GM21423 (cell line): Measurements from ENCODE around the gene SLC35F1.

ENCODE experiments used
- ATAC-seq: cut with Tn5 transposase; IDR thresholded peaks from one replicate; pipeline ENCODE4 v1.9.1; 2021; ENCODE audit warnings: mild to moderate bottlenecking, moderate library complexity; ENCODE audit not compliant: unreplicated experiment

Gene SLC35F1

DNA sequence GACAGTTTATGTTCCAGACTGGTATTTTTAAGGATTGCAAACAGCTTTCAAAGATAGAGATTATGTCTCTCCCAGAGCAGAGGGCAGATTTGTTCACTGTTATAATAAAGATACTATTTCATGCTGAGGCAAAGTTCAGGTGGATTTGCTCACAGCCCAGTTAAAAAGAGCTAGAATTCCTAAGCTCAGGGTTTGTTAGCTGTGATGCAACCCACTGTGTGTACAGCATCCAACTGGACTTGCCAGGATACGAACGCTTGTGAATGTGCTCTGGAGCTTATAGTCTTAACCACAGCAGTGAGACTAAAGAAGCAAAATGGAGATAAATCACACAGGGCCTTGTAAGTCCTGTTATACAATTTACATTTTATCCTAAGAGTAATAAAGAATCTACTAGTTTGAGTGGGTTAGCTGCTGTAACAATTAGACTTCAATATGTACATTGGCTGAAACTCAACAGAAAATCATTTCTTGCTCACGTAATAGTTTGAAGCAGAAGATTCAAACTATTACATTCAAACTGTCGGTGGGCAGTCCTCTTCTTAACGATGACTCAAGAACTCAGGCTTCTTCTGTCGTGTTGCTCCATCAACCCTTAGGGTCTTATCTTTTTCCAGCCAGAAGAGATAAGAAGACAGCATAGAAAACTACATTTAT is 437.1 kb downstream of the SLC35F1 start:
- ATAC-seq: no peak

DNA sequence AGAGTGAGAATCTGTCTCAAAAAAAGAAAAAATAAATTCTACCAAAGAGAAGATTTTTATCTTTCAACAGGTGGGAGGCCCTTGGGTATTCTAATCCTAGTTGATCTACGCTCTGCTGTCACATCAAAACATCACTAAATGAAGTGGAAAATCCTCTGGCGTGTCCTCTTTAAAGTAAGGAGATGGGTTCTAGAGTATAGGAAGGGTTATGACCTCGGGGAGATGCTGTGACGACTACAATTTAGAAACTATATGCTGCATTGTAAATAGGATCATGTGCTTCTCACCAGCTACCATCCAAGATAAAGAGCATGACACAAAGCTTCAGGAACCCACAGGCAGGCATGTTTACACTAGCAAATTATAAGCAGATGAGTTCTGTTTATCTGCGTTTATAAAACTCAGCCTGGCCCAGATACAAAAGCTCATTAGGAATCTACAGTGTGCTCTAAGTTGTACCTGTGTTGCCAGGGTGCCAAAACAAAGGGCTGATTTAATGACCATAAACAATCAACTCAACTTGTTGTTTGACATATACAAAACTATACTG is 443.9 kb downstream of the SLC35F1 start:
- ATAC-seq: no peak

DNA sequence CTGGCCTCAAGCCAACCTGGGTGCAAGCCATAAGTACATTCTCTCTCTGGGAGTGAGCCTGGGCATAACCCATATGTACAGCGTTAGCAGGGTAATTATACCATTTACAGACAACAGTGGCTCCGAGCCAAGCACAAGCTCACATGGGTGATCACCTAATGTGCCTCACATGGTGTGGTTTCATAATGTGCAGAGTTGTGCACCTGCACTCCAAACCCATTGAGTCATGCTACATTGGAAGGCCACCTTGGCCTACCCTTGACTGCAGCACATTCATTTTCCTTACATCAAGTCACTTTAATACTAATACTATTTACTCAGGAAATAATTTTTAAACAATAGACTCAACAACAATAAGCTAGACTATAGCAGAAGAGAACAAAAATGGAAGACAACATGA is 446.5 kb downstream of the SLC35F1 start:
- no peak for ATAC-seq

DNA sequence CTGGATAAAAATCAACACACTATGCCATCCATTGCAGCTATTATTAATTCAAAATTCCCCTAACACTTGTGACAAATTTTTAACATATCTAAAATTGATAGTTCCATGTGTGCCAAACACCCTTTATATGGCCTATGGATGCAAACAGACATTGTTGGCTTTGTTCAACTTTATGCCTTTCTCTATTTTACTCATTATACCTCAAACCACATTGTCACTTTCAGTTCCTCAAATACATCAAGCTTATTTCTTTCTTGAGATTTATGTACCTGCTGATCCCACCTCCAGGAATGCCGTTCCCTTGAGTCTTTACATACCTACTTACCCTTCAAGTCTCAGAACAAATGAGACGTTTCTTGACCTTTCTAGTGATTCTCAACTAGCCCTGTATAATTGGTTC is 447.6 kb downstream of the SLC35F1 start:
- ATAC-seq: peak; percentile 98

DNA sequence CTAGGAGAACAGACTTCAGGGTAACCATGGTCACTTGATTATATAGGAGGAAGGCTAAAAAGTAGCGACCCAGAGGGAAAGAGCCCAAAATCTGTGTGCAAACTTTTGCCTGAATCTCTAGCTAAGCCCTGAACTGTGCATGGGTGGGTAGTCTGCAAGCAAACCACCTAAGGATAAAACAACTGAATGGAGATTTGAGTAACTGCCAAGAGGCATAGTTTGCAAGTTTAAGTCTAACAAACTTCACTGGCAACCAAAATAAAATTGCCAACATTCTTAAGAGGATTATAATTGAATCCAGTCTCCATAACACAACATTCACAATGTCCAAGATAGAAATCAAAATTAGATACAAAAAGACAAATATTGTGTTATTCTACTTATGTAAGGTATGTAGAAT is 449.0 kb downstream of the SLC35F1 start:
- ATAC-seq: no peak

DNA sequence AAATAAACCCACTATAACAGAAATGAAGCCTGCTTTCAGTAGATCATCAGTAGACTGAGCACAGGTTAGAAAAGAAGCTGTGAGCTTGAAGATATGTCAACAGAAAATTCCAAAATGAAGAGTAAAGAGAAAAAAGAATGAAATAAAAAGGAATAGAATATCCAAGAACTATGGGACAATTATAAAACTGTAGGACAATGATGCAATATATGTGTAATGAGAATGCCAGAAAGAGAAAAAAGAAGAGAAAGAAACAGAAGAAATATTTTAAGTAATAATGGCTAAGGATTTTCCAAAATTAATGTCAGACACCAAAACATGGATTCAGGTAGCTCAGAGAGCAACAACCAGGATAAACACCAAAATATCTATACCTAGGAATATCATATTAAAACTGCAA is 449.6 kb downstream of the SLC35F1 start:
- no peak for ATAC-seq
